ENCODE measurements around the gene INPP5A.

DNA sequence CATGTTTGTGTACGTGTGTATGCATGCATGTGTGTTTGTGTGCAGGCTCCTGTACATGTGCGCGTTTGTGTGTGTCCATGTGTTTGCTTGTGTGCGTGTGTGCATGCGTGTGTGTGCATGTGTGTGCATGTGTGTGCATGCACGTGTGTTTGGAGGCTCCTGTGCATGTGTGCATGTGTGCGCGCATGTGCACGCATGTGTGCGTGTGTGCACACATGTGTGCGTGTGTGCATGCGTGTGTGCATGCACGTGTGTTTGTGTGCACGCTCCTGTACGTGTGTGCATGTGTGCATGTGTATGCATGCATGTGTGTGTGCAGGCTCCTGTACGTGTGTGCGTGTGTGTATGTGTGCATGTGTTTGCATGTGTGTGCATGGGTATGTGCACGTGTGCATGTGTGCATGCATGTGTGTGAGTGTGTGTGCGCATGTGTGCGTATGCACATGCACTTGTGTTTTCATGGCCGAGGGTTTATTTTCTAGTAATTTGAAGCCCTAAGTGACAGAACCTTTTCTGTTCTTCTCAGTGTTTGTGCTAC lies 59.2 kb downstream of the INPP5A start:
- TF ChIP-seq, protein P1, sequence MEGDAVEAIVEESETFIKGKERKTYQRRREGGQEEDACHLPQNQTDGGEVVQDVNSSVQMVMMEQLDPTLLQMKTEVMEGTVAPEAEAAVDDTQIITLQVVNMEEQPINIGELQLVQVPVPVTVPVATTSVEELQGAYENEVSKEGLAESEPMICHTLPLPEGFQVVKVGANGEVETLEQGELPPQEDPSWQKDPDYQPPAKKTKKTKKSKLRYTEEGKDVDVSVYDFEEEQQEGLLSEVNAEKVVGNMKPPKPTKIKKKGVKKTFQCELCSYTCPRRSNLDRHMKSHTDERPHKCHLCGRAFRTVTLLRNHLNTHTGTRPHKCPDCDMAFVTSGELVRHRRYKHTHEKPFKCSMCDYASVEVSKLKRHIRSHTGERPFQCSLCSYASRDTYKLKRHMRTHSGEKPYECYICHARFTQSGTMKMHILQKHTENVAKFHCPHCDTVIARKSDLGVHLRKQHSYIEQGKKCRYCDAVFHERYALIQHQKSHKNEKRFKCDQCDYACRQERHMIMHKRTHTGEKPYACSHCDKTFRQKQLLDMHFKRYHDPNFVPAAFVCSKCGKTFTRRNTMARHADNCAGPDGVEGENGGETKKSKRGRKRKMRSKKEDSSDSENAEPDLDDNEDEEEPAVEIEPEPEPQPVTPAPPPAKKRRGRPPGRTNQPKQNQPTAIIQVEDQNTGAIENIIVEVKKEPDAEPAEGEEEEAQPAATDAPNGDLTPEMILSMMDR (conservative IDR thresholded peaks at IDR 0.05), result no peak
- TF ChIP-seq ZFX (IDR thresholded peaks at IDR 0.05), result no peak
